ENCODE measurements around the gene MAD1L1.
A peak's percentile ranks its signal among the peaks of the same experiment; 100 is the strongest.
"Not testable (repeated sequence)": the region's sequence is repeated elsewhere in the genome, so short reads cannot be mapped to it uniquely, and the experiment has no call there.

Gene MAD1L1

DNA sequence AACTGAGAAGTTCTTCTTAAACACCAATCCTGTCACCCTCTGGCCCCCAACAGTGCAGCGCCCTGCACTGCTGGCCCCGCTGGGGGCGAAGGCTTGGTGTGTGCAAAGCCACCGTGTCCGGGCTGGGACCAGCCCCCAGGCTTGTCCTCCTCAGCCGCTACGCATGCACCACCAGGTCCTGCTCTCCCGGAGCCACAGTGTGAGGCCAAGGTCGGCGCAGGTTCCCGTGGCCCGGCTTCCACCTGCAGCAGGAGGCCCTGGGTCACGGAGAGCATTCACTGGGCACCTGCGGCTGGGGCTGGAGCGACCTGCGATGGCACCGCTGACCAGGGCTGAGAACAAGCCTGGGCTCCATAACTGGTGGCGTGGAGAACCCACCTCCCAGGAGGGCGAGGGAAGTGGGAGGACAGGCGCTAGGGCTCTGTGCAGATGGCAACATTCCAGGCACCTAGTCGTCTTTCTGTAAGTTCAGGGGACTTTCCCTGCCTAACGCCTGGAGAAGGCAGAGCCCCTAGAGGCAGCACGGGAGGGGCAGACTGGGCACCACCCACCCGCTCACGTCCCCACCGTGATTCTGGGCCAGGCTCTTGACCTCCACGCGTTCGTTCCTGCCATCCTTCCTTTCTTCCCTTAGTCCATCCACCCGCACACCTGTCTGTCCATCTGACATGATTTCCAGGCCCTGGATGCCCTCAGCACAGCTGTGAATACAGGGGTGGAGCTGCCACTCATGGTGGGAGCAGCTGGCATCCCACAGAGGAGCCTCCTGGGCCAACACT, 291.1 kb downstream of the MAD1L1 start:
- DNase-seq (ENCODE audit: low spot score): no peak

DNA sequence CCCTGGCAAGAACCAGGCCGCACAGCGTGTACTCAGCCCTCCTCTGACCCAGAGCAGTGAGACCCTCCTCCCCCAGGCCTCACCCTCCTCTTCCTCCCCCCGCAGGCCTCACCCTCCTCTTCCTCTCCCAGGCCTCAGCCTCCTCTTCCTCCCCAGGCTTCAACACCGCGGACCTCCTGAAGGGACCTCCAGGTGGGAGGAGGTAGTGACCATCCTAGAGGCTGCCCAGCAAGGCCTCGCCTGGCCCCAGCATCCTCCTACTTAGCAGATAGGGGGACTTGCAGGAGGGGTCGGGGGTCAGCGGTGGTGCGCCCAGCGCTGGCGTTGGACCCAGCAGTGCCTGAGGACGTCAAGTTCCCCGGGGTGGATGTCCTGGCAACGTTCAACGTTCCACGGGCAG, 291.9 kb downstream of the MAD1L1 start:
- no peak for DNase-seq (ENCODE audit: low spot score)

DNA sequence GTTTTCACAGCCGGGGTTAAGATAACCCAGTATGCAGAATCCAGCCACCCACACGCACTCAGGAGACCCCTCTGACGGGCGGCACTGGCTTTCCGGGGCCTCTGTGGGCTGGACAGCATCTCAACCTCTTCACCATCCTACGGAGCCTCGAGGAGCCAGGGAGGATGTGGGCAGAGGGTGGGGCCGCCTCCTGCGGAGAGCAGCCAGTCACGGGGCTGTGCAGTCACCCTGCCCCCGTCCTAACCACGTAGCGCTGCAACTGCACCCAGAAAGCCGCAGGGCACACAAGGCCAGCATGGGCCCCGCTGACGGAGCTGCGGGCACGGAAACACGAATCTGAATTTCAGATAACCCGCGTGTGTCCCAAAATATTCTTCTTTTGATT, 292.4 kb downstream of the MAD1L1 start:
- DNase-seq (ENCODE audit: low spot score): peak; percentile 36

DNA sequence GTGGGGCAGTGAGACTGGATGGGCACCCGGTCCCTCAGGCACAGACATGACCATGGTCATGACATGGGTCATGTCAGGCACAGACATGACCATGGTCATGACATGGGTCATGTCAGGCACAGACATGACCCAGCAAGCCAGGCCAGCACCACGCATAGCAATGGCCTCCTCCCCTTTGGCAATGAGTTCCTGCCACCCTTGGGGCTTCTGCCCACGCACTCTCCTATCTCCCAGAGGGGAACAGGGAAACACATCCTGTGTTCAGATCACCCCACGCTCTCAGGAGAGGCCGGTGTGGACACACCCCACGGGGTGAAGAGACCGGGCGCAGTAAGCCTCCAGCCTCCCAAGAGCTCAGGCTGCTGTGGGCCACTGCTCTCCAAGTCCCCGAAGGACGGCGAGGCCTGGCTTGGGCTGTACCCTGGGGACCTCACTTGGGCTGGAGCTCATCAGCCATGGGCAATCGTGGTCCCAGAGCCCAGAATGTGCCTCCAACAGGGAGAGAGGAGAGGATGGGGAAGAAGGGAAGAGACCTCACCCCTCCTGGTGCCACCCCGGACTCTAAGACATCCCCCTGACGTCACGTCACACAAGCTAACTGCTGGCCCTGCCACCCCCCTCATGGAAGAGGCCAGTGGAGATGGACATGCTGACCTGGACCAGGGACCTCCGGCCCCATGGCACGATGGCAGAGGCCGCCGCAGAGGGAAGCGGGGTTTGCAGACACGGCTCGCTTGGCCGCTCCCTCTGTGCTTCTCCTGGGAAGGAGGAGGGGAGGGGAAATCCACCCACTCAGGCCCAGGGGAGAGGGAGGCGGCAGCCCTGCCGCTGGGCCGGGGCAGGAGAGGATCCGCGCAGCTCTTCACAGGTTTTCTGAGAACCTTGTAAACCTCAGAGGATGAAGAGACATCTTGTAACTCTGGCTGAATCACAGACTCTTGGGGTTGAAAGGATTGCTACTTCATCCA, 293.0 kb downstream of the MAD1L1 start:
- no peak for DNase-seq (ENCODE audit: low spot score)

DNA sequence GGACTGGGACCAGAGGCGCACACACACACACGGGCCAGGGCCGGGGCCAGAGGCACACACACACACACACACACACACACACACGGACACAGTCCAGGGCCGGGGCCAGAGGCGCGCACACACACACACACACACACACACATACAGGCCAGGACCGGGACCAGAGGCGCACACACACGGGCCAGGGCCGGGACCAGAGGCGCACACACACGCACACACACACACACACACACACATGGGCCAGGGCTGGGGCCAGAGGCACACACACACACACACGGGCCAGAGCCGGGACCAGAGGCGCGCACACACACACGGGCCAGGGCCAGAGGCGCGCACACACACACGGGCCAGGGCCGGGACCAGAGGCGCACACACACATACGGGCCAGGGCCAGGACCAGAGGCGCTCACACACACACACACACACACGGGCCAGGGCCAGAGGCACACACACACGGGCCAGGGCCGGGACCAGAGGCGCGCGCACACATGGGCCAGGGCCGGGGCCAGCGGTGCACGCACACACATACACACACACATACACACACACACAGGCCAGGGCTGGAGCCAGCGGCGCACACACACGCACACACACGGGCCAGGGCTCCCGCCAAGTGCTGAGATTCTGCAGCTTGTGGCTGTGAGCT, 293.8 kb downstream of the MAD1L1 start:
- DNase-seq (ENCODE audit: low spot score): no peak

DNA sequence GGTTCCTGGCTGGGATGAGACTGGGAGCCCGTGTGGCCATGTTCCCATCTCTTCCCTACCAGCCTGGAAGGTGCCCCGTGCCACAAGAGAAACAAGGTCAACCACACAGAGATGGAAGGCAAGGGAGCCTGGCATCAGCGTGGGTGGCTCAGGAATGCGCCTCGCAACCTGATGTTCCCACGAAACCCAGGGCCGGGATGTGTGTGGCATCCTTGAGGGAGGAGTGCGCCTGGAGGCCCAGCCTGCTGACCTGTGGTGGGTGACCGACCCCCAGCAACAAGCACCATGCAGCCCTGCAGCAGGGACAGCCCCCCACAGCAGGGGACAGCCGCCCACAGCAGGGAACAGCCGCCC, 295.5 kb downstream of the MAD1L1 start:
- no peak for DNase-seq (ENCODE audit: low spot score)

DNA sequence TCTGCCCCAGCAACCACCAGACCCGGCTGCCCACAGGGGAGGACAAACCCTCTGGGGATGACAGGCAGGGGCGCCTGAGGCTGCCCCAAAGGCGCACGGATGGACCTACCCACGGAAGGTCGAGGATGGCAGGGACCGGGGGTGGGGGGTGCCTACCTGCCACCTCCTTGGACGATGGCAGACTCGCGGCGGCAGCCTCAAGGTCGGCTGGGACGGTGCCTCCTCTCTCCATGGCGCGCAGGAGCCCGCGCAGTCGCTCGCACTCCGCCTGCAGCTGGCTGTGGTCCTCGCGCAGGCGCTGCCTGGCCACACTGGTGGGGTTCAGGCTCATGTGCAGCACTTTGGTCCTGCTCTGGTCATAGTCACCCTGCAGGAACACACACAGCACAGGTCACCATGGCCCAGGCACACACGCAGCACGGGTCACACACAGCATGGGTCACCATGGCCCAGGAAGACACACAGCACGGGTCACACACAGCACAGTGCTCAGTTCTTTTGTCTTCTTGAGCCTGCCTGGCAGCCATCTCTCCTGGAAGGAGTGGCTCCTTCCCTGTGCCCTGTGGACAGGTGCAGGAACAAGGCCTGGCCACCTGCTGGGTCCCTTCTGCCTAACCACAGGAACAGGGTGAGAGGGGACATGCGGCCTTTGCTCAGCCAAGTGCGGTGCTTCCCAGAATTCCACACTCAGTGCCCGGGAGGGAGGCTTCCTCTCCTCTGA, 296.1 kb downstream of the MAD1L1 start:
- DNase-seq (ENCODE audit: low spot score): no peak

DNA sequence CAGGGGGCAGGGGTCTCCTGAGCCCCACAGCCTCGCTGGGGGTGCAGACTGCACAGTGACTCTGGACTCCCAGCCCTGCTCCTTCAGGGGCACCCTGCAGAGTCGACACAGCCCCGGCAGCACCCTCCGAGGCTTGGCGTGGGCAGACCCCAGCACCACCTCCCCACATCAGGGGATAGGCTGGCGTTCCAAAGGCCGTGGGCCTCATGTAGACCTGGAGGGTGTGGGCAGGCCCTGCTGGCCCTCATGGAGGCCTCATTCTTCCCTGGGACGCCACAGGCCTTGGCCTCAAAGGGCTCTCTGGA, 296.8 kb downstream of the MAD1L1 start:
- no peak for DNase-seq (ENCODE audit: low spot score)

DNA sequence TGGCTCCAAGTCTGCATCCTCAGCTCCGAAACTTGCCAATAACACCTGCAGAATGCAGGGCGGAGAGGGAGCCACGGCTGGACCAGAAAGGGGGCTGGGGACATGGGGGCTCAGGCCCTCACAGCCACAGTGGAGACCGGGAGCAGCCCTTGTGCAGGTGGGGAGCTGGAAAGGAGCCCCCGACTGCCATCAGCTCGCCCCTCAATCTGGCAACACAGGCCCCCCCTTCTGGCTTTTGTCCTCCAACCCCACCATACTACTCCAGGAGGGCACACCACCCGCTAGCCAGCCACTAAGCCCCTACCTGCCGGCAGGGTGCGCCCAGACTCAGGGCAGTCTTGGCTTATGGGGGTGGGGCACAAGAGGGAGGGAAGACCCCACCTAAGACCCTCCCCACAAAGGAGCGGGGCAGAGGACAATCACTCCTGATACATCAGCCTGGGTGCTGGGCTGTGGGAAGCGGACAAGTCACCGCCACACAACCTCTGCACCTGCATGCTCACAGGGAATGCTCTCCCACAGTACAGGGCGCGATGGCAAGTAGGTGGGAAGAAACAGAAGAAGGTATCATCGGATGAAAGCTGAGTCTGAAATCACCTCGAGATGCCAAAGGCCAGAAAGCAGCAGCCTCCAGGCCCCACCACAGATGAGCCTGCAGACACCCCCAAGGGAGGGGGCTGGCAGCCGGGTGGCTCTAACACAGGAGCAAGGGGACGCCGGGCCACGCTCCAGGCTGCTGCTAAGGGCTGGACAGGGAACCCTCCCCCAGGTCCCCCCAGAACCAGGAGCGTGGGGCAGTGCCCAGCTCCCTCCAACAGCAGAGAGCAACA, 297.4 kb downstream of the MAD1L1 start:
- no peak for DNase-seq (ENCODE audit: low spot score)

DNA sequence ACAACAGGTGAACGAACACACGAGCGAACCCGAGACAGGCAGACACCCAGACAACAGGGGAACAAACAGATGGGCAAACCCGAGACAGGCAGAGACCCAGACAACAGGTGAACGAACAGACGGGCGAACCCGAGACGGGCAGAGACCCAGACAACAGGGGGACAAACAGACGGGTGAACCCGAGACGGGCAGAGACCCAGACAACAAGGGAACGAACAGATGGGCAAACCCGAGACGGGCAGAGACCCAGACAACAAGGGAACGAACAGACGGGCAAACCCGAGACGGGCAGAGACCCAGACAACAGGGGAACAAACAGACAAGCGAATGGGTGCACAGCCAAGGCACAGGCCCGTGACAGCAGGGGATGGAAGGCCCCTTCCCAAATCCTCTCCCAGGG, 298.0 kb downstream of the MAD1L1 start:
- no peak for DNase-seq (ENCODE audit: low spot score)

DNA sequence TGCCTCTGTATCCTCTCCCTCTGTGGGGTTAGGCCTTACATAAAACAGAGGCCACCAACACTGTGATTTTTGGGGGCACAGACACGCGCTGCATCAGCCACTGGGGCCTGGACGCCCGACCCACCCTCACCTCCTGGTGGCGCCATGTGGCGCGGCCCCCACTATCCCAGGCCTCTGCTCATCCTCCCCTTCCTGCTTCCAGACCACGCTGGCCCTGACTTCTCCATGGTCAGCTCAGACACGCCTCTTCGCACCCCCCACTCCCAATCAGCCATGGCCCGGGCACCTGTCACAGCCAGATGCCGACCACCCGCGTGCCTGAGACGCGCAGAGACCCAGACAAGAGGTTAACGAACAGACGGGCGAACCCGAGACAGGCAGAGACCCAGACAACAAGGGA, 298.7 kb downstream of the MAD1L1 start:
- no peak for DNase-seq (ENCODE audit: low spot score)

DNA sequence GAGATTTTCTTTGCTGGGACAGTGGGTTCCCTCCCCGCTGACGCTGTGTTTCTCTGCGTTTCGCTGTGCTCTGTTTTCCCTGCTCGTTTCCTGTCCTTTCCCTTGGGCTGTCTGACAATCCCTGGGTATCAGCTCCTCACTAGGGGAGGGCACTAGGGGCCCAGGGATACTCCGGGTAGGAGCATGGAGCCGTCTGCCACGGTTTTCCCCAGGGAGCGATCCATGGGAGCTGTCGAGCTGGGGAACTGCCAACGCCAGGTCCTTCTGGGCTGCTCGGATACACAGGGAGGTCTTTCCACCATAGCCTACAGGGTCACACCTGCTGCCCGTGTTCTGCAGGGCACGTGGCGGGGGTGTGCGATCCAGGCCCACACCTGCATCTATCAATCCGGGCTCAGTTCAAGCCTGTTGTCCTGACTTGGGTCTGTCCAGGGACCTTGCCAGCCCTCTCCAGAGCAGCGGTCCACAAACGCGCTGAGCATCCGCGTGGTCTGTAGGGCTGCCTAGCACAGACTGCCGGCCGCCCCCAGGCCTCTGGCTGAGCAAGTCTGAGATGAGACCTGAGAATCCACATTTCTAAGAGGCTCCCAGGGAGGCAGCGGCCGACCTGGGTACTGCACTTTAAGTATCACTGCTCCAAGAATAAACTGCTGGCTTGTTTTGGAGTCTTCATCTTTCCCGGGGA, 299.5 kb downstream of the MAD1L1 start:
- DNase-seq (ENCODE audit: low spot score): no peak

DNA sequence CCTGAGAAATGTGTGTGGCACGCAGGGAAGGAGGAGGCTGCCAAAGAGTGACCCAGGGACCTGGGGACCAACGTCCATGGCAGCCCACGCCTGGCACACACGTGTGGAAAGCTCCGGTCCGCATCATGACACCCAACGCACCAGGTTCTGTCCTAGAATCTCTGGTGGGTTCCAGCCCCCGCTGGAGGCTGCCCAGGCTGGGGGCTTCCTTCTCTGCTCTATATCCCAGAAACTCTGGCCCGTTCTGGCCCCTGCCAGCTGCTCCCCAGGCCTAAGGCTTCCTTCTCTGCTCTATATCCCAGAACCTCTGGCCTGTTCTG, 300.8 kb downstream of the MAD1L1 start:
- DNase-seq (ENCODE audit: low spot score): no peak

DNA sequence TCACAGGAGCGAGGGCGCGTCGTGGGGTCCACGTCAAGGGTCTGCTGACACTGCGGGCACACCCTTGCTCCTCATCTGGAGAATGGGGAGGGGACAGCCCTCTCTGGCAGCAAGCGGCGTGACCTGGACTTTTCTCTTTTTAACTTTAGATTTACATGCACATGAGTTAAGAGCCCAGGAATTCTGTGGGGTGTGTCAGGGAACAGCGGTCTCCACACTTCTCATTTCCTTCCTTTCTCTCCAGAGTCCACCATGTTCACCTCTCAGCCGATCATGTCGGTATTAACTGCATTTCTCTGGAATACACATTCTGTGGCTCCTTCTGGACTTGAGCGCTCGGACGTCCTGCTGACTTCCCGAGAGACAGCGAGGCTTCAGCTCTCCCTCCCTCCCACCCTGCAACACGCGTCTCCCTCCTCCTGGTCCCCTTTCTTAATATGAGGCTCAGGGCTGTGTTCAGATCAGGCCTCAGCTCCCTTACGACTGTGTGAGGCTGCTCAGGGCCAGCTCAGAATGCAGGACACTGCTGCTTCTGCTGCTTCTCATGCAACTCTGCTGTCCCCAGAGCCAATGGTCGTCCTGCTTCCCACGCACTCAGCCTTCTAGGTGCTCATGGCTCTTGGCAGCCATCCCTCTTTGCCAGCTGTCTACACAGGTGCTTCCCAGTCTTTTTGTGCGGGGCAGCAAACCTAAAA, 301.3 kb downstream of the MAD1L1 start:
- DNase-seq (ENCODE audit: low spot score): no peak

DNA sequence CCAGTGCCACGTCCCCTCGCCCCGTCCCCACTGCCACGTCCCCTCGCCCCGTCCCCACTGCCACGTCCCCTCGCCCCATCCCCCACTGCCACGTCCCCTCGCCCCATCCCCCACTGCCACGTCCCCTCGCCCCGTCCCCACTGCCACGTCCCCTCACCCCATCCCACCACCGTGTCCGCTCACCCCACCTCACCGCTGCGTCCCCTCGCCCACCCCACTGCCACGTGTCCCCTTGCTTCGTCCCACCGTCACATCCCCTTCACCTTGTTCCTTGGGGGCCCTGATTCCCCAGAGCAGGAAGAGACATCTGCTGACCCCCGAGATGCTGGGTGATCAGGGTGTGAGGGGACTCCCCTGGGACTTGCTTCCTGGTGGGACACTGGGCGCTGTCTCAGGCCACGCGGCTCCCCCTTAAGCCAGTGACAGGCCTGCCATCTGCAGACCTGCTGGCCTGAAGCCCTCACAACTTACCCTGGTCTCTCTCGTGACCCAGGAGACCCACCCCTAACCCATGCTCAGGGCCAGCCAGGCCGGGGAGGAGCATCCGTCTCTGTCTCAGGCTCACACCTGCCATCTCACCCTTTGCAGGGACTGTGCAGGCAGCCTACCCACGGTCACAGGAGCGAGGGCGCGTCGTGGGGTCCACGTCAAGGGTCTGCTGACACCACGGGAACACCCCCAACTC, 302.2 kb downstream of the MAD1L1 start:
- DNase-seq (ENCODE audit: low spot score): no peak

DNA sequence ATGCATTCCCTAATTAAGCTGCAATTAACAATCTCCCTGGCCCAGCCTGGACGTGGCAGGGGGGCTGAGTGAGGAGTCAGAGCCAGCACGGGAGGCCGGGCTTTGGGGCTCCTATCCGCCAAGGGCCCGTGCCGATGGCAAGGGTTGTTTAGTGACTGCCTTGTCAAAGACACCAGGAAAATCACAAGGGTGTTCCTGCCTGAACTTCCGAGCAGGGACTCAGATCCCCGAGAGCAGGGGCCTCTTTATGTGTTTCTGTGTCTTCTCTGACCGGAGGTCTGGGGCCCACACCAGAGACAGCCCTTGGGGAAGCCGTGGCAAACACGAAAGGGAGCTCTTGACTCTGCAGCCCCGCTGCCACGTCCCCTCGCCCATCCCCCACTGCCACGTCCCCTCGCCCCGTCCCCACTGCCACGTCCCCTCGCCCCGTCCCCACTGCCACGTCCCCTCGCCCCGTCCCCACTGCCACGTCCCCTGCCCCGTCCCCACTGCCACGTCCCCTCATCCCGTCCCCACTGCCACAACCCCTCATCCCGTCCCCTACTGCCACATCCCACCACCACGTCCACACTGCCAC, 303.3 kb downstream of the MAD1L1 start:
- DNase-seq (ENCODE audit: low spot score): not testable (repeated sequence)

DNA sequence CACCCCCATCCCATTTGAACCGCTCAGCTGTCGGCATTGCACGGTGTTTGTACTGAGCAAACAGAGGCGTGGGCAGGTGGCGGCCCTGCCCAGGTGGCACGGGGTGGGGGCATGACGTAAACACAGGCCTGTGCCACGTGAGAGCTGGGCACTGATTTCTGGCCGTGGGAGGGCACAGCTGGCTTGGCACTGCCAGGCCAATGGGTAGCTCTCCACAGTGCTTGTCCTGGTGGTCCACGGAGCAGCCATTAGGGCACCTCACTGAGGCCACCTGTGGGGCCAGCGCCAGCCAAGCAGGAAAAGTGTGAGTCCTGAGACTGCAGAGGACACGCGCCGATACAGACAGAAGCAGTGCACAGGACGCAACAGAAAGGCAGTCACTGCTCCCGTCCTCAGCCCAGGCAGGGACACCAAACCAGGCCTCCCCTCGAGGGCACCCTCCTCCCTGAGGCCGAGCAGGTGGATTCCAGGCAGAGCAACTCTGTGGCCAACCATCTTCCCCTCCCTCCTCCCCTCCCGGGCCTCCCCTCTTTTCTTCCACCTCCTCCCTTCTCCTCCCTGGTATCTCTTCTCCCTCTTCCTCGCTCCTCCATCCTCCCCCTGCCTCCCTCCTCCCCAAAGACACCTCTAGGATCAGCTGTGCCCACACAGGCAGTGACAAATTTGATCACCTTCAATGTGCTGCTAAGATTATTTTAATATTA, 303.9 kb downstream of the MAD1L1 start:
- no peak for DNase-seq (ENCODE audit: low spot score)

DNA sequence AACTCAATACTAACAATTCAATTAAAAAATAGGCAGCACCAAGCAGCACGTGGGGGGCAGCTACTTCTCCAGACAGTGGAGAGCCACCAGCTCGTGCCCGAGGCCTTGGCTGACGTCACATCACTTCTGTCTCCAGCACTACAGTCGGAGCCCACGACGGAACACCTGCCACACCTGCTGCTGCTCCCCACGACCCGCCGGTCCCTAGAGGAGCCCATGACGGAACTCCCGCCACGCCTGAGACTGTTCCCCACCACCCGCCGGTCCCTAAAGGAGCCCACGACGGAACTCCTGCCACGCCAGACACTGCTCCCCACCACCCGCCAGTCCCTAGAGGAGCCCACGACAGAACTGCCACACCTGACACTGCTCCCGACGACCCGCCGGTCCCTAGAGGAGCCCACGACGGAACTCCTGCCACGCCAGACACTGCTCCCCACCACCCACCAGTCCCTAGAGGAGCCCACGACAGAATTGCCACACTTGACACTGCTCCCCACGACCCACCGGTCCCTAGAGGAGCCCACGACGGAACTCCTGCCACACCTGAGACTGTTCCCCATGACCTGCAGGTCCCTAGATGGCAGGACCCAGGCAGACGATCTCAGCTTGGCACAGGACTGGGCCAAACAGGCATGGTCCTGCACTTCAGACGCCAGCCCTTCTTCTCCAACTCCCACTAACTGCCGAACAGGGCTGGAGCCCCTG, 304.7 kb downstream of the MAD1L1 start:
- DNase-seq (ENCODE audit: low spot score): no peak

Measured in hematopoietic multipotent progenitor cell treated with erythropoietin and hydrocortisone succinate and interleukin-3 and kit ligand, for 15 days (in vitro differentiated cells).